HG03558 (cell line): ENCODE results near the gene HOPX.
"Not testable (repeated sequence)": the region's sequence is repeated elsewhere in the genome, so short reads cannot be mapped to it uniquely, and the experiment has no call there.

Experiments used
- ATAC-seq: cut with Tn5 transposase; IDR thresholded peaks from one replicate; pipeline ENCODE4 v1.9.1; 2021; ENCODE audit warnings: moderate number of reproducible peaks; ENCODE audit not compliant: unreplicated experiment; ENCODE audit errors: extremely low read depth

The HOPX gene

DNA sequence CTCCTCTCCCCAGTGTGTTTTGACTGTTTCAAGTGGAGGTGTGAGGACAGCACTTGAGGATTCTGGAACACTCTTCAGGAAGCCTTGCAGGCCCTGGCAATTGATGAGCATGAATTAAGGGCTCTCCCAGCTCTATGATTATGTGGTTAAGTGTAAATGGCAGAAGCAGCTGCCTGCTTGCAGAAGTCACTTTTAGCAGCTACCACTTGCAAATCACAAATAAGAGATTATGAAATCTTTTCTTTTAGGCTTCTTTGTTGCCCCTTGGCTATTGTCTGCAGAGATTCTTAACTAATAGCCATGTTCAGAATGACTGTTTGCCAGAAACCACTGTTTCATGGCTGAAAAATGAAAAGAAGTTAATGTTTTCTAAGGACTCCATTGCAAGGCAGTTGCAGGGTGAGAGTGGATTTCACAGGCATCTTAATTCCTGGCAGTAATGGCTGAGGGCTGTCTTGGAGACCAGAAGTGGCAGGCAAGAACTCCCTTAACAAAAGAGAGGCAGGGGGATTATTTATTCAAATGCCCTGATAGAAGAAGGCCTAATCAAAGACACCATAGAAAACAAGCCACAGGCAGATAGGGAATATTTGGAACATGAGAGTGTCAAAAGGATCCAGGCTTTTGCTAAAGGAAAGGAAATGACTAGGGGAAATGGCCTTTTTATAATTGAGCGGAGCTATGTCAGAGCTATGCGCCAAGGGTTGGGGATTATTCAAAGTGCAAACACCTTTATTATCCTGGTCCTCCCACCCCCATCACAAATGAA lies 8.3 kb upstream of the HOPX start:
- no peak for ATAC-seq

DNA sequence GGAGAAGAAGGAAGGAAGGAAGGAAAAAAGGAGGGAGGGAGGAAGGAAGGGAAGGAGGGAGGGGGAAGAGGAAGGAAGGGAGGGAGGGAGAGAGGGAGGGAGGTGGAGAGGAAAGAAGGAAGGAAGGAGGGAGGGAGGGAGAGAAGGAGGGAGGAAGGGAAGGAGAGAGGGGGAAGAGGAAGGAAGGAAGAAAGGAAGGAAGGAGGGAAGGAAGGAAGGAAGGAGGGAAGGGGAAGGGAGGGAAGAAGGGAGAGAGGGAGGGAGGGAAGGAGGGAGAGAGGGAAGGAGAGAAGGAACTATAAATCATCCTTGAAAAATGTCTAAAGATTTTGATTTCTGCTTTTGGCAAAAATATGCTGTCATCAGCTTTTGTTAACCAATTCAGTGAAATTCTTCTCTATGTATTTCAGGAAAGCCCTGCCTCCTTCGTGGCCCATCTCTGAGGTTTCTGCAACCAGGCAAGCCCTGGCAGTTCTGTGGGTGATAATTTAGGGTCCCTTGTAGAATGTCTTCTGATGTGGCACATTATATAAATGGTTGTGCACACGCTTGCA lies 7.1 kb upstream of the HOPX start:
- ATAC-seq, result no peak

- no peak for ATAC-seq
Observed at GRCh38 chr4:56686537-56687231, 5.6 kb upstream of the HOPX start.

DNA sequence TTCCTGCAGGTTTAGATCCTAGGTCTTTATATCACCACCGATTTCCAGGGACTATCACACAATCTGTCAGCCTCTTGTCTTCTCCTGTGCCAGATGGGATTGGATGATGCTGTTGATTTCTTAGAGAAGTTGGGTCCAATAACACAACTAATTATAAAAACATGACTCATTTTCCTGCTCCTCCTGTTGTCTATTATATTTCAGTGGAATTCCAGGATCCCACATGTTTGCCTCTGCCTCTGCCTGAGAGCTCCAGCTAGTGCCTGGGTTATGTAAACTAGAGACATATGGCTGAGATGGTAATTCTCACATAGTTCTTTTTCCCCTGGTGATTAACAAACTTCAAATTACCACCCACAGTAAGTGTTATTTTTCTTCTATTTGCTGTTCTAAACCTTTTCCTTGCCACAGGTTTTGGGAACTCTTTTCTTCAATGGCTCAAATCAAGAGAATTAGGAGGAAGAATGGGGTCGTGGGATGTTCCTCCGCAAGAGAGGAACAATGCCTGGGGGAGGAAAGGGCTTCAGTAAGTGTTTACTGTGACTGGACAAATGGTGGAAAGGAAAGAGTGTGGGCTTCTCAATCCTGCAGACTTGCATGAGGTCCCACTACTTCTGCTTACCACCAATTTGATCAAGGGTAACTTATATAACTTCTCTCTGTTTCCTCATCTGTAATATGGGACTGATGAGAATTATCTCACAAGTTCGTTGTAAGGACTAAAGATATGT lies 3.4 kb upstream of the HOPX start:
- no peak for ATAC-seq

GRCh38 chr4:56683455-56683854 lies 2.4 kb upstream of the HOPX start:
- no peak for ATAC-seq

GRCh38 chr4:56681853-56682525 lies 893 bp upstream of the HOPX start:
- ATAC-seq, result no peak

GRCh38 chr4:56680266-56680665 lies 830 bp downstream of the HOPX start:
- no peak for ATAC-seq

- ATAC-seq, result no peak
Observed at GRCh38 chr4:56677711-56678110, 3.4 kb downstream of the HOPX start.

DNA sequence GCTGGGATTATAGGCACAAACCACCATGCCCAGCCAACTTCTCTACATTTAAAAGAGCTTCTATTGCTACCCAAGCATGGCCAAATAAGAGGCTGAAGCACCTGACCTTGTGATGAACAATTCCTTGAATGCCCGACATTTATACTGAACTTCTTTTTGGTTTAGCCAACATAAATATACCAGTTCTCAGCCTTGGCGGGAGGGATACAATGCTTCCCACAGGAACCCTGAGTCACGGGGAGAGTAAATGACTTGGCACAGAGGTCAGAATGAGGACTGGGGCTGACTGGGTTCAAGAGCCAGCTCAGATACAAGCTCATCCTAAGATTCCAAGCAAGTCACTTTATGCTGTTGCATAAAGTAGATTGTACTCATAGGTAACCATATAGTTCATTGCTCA lies 6.1 kb downstream of the HOPX start:
- no peak for ATAC-seq

DNA sequence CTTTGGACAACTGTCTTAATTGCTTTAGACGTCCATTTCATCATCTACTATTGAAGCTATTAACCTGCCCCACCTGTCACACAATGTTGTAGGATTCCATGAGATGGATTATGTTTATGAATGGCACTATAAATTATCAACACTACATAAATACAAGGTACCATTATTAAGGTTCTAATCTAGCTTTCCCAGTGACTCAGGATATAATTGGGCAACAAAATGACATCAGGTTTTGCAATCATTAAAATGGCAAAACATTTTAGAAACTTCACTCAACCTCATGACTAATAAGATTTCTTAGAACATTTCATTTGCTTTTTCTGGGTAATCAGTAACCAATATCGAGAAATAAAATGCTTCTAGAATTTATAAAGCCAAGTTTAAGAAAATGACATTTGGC lies 9.2 kb downstream of the HOPX start:
- ATAC-seq, result no peak

DNA sequence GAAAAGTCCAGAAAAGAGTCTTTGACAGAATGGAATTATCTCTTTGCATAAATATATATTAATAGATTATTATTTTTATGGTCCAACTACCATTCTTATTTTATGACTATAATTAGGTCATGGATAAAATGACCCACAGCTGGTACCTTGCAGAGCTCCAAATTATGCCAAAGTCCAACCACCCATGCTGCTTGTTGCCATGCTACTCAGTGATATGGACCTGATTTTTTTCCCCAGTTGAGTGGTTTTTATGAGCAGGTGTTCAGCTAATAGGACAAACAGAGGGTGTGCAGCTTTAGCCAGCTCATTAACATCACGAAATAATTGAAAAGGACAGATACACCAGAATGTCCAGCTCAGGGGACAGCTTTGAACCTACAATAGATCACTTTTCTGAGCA lies 9.7 kb downstream of the HOPX start:
- no peak for ATAC-seq

DNA sequence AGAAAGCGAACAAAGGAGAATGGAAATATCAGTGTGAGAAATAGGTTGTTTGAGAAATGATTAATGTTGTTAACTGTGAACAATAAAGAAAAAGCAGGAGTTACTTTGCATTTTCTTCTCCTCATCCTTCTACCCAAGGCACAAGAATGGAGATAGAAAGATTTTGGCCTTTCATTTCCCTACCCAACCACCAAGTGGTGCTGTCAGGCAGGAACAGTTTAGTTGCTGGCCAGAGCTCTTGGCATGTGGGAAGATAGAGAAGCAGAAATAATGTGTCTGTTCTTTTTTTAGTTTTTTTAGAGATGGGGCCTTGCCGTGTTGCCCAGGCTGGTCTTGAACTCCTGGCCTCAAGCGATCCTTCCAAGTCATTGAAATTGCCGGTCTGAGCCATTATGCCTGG lies 12.8 kb downstream of the HOPX start:
- ATAC-seq, result no peak

DNA sequence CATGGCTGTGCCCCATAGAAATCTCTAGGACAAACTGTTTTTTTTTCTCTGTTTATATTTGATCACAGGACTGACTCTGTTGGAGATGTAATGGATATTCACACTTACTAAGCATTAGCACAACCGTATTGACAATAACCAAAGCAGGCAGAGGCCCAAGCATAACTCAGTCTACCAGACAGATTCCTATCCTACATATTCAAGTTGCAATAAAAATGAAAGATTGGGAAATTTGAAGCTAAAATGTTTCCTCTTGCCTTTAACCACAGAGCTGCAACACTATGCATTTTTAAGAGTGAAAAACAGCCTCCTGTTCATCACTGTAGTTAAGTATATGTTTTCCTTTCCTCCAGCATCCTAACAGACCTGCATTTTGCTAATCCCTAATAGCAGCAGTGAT lies 13.7 kb downstream of the HOPX start:
- not testable (repeated sequence) for ATAC-seq

DNA sequence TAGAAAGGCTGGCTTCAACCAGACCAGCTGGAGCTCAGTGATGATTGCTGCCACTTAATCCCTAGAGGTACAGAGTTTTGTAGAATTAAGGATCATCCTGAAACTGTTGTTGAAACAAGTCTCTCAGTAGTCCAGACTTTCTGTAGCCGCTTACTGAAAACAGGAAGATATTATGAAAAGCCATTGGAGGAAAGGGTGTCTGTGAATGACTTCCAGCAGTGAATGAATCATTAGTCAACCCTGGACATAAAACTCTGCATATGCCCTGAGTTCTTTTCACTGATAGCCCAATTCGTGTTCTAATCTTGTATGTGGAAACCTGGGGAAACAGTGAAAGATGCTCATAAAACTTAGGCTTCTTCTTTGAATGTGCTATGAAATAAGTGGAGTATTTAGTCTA lies 14.8 kb downstream of the HOPX start:
- no peak for ATAC-seq

- no peak for ATAC-seq
Observed at GRCh38 chr4:56665781-56666180, 15.3 kb downstream of the HOPX start.

- ATAC-seq, result no peak
Observed at GRCh38 chr4:56662782-56663468, 18.2 kb downstream of the HOPX start.

GRCh38 chr4:56659946-56660345 lies 21.1 kb downstream of the HOPX start:
- ATAC-seq, result no peak

GRCh38 chr4:56658528-56658927 lies 22.6 kb downstream of the HOPX start:
- no peak for ATAC-seq

DNA sequence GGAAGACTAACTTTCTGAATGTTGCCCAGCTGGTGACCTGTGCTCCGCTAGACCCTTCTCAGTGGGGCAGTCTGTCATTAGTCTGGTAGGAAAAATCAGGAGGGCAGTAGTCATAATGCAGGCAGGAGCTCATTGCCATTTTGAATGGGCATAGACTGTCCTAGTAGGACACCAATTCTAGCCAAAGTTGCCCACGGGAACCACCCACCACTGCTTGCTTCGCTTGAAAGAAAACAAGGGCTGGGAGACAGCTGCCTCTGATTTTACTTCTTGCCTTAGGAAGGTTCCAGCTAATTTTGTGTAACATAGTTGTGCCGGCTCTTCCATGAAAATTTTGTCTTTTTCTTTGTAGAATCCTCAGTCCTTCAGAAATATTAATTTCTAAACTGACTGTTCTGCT lies 23.3 kb downstream of the HOPX start:
- ATAC-seq, result no peak

GRCh38 chr4:56657128-56657527 lies 24.0 kb downstream of the HOPX start:
- ATAC-seq, result no peak
